HG02973 (cell line): ENCODE data around the gene UNC93A.
"Not testable (repeated sequence)": the region's sequence is repeated elsewhere in the genome, so short reads cannot be mapped to it uniquely, and the experiment has no call there.

Experiments
- ATAC-seq: cut with Tn5 transposase; IDR thresholded peaks from one replicate; pipeline ENCODE4 v1.9.1; 2021; ENCODE audit warnings: moderate library complexity; ENCODE audit not compliant: unreplicated experiment

Gene UNC93A

DNA sequence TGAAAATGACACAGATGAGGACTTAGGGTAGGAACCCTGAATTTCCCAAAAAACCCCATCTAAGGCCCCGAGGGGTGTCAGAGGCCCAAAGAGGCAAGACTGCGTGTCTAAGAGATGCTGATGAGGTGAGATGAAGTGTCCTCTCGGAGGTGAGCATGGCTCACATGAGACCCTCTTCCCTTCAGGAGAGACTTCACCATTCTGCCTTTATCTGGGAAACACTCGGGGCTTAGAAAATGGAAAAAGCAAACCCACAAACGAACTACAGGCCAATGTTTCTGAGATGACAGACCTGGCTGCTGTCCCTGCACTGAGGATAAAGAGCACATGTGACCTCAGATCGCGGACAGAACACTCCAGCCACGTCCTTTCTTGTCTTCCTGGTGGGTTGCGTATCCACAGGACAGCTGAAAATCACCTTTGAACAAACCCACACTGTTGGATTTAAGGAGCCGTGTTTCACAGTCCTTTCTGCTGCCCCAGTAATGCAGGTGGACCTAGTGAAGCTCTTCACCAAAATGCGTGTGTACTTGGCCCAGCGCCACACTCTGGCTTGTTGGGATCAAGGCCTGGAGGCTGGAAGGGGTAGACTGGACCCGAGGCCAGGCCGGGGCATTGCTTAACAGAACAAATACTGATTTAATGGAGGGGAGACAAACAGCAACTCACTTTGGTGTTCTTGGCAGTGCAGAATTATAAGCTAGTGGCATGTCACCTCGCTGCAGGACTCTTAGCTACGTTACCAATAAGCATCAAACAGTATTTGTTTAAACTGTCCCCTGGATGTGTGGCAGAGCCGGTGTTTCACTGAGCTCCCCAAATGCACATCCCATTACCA is 18.5 kb downstream of the UNC93A start:
- ATAC-seq = not testable (repeated sequence)

DNA sequence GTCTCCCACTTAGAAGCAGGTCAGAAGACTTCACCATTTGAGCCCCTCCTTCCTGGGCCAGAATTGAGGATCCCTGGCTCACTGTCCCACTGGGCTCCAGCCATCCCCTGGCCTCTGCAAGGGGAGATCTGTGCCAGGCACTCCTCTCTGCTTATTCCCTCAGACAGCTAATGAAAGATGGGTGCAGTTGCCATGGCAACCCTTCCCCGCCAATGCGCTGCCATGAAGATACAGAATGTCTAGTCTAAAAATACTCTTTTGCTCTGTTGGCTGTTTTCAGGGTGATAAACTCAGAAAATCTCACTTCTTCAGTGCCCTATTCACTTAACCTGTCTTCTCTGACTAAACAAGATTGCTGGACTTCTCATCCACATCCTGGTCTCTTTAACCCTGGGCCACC is 20.2 kb downstream of the UNC93A start:
- no peak for ATAC-seq

DNA sequence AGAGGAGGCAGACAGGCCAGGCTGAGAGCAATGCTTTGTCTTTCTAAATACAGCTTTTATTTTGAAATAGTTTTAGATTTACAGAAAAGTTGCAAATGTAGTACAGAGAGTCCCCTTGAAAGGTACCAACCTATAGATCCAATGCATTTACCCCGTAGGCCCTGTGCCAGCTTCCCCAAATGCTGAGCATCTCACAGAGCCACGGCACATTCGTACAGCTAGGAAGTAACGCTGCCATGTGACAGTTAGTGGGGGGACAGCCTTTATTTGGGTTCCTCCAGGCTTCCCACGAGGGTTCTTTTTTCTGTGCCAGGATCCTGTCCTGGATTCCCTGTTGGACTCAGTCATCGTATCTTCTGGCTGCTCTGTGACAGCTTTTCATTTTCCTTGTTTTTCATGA is 20.6 kb downstream of the UNC93A start:
- ATAC-seq = not testable (repeated sequence)

DNA sequence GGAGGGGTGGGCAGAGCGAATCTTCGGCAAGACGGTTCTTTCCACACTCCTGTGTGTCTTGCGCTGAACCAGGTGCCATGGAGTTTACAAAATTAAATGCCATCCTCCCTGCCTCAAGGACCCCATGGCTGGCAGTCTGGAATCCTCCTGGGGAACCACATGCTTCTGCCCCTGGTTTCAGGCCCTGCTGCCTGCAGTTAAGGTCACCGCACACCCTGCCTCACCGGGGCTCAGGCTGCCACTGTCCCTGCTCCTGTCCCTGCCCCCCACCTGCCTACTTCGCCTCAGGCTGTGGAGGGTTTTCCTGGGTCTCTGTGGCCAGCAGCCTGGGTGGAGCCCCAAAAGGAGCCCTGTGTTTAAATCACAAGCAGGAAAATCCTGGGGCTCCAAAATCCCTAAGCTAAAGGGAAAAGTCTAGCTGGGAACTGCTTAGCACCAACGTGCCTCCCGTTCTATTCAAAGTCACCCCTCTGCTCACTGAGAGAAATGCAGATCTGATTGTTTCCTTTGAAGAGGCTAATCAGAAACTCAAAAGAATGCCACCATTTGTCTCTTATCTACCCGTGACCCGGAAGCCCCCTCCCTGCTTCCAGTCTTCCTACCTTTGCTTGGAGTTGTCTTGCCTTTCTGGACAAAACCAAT is 23.2 kb downstream of the UNC93A start:
- no peak for ATAC-seq

DNA sequence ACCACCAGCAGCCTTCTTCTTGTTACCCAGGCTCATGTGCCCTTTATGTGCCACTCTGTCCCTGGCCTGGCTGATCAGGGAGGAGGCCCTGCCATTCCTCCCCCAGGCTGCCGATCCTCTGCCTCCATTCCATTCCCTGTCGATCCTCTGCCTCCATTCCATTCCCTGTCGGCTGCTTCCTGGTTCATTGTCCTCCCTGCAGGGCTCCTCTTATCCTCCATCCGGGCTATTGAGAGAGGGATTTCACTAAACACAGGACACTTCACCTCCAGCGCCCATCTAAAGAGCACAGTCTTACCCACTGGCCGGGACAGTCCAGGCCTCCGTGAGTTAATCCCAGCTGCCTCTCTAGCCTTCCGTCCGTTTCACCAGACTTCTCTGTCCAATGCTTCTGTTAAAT is 26.1 kb downstream of the UNC93A start:
- no peak for ATAC-seq

DNA sequence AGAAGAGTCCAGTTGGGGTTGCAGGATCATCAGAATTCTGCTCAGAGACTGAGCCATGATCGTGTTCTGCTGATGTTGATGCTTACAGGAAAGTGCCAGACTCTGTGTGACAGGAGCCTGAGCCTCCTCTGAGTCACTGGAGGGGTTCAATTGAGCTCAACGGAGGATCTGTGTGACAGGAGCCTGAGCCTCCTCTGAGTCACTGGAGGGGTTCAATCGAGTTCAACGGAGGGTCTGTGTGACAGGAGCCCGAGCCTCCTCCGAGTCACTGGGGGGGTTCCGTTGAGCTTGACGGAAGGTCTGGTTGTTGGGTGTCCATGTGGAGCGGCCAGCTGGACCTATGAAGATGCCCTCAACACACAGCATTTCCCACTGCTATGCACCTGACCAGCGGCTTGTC is 27.2 kb downstream of the UNC93A start:
- ATAC-seq = not testable (repeated sequence)

DNA sequence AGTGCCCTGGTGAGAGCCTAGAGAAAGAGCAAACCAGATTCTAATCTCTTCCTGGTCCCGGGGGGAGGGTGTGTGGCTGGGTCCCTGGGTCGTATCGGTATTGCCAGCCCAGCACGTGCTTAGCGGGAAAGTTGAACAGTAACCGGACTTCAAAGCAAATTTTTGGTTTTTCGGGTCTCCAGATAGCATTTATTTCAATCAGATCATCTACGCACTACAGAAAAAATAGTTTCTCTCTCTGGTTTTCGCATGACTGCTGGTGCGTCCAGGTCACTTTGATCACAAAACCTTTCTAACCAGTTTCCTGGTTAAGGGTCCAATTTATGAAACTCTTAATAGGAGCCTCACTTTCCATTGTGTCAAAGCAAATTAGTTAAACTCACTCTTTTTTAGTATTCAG is 27.7 kb downstream of the UNC93A start:
- ATAC-seq = not testable (repeated sequence)

DNA sequence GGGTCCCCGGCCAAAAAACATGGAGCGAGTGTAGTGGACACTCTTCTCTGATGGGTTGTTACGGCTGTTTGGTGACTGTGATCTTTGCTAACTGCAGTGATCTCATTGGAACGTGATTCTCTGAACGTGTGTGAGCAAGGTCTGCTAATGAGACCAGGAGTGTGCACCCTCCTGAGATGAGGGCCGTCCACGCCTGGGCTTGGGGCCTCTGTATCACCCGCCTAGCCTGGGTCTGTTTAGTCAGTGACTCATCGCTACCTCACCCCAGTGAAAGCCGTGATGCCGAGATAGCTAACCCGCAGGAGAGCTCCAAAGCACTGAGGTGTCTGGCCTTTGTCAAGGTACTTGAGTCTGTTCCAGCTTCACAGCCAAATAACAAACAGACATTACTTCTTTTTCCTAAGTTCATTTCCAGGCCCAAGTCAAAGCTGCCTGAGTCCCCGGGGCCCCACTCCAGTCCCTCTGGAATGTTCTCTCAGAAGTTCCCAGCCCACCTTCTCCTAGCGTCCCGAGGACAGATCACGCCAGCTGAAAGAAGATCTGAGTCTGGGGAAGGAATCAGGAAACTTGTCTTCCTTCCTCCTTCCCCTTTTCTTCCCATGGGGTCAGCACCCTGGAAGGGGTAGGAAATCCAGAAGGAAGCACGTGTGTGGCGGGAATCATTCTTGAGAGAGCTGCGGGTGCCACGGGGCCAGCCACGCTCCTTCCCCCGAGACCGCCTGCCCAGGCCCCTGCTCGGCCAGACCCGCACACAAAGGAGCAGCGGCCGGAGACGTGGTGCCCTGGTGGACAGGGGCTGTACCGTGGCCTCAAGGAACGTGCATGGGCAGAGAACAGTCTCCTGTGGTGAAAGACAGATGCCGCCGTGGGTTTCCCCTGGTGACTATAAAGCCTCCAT is 29.0 kb downstream of the UNC93A start:
- not testable (repeated sequence) for ATAC-seq

DNA sequence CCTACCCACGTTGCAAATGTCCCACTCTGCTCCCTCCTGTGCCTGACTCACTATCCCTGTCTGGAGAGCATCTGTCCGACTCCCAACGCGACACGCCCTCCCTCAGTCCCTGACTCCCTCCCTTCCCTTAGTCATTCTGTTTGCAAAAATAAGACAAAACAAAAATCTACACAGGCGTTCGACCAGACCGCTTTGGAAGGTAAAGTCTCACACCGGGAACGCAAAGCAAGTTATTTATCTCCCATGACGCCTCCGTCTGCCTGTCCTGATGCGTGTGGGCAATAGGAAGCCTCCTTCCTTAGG is 29.6 kb downstream of the UNC93A start:
- ATAC-seq = not testable (repeated sequence)

DNA sequence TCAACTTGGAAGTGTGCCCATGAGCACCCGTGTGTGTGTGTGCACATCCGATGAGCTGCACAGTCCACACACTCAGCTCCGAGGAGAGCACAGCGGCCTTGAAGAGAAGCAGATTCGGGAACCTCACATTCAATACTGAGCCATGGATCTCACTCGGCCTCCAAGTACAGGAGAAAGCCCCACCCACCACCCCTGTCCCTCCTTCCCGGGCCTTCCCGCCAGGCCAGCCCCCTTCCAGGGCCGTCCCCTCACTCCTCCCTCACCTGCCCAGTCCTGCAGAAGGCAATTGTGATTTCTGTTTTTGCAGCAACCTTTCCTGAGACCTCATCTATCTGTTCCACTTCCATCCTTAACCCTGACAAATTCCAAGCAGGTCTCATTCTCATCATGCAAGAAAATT is 30.1 kb downstream of the UNC93A start:
- ATAC-seq = not testable (repeated sequence)

DNA sequence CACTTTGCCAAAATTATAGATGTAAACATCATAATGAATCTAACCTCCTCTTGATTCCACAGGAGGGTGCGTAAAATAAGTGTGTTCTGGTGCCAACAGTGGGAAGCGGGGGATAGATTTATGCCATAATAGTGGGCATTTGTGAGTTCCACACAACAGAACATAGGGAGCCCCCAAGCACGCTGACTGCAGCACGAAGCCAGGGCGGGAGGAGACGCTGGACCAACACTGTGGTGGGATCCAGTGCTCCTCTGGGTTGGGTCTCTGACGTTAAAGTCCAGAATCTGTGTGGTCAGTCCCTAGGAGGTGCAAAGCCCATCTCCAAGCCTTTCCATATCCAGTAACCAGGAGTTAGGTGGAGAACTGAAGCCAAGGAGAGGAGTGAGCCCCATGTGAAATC is 32.0 kb downstream of the UNC93A start:
- ATAC-seq = no peak

DNA sequence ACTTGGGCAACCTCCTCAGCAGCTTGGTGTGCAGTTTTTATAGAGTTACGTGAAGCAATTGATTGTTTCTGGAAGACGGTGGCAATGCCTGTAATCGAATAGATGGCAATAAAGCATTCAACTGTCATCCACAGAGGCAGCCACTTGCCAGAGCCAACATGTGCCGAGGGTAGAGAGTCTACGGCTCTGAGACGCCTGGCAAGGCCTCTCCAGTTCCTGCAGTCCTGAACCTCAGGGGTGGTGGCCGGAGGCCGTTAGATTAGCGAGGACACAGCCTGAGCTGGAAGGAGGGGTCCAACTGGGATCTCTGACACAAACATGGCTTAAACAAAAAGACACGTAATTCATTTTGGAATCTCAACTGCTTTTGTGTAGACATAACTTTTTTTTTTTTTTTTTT is 33.0 kb downstream of the UNC93A start:
- no peak for ATAC-seq

DNA sequence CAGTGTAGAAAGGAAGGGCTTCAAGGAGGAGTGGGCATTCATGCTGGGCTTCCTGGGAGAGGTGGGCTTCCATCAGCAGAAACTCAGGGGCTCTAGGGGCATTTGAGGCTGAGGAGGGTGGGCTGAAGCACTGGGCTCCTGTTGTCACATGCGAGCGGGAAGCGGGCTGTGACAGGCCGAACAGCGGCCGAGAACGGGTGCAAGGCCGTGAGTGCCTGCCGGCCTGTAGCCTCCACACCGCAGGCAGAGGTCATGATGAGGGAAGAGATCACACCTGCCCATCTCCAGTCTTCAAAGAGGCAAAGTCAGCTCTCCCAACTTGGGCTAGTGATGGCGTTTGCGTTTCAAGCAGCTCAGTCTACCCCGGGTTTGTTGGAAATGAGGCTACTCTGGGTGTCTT is 34.7 kb downstream of the UNC93A start:
- ATAC-seq = no peak

DNA sequence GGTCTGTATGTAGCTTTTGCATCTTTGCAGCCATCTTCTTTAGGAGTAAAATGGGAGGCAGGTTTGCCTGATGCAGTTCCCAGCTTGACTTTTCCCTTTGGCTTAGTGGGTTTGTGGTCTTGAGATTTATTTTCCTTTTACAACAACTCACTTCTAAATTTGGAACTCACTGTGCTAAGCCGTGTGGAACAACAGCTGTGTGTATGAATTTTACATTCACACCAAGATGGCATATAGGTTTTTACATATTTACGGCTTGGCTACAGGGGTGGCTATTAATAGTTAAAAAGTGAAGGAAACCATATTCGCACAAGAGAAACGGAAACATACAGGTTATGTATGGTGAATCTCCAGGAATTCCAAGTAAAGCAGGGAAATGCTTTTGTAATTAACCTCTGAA is 36.3 kb downstream of the UNC93A start:
- ATAC-seq = no peak

DNA sequence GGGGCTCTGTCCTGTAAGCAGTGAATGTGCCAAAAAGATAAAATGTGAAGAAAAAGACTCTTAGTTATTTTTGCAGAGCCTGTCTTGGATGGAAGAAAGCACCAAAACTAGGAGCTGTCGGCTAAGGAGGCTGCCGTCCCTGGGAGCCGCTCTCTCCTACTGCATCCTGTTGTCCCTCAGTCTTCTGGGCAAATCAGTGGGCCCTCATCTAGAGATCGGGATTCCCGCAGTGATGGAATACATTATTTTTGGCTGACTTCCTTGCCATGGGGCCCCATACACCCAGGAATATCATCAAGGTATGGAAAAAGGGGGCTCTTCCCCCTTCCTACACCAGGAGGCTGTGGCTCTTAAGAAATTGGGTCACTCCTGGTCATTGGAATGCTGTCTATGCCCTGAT is 37.0 kb downstream of the UNC93A start:
- ATAC-seq = no peak

DNA sequence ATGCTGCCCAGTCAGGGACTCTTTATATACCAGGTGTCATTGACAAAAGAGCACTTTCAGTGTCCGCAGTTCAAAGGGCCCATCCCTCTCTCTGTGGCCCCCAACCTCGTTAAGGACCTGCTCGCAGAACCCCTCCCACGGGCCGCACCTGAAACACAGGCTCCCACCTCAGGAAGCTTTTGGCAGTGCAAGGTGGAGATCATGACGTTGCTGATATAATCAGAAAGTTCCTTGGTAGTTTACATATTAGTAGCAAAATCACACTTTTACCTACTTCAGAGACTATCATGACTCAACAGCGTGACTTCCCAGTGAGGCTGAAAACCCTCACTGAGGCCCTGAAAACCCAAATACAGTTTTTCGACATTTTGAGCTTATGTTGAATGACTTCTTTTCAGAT is 37.9 kb downstream of the UNC93A start:
- no peak for ATAC-seq

DNA sequence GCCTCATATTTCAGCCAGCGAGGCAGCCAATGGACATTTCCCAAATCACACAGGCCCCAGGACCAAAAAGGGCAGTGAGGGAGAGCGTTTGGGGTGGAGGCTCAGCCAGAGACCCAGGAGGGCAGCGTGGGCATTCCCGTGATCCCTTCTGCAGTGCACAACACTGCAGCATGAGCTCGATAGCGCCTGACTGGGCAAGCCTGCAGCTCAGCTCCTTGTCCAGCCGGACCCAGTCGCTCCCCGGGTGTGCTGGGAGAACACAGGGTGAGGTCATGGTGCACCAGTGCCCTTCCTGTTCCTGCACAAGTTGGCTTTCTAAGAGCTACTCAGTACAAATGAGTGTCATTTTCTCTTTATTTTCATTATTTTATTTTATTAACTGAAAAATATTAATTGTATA is 39.6 kb downstream of the UNC93A start:
- no peak for ATAC-seq

DNA sequence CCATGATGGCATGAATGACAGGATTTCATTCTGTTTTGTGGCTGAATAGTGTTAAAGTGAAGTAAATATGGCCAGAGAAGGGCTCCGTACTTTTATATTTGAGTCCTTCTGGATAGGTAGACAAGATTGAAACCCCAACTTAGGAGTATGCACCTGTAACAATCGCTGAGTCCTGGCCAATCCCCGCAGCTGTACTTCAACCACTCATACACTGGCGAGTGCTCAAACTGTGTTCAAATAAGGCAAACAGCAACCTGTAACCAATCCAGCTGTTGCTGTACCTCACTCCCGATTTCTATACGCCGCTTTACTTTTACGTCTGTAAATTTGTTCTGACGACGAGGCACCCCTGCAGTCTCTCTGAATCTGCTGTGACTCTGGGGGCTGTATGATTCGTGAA is 40.5 kb downstream of the UNC93A start:
- ATAC-seq = no peak

DNA sequence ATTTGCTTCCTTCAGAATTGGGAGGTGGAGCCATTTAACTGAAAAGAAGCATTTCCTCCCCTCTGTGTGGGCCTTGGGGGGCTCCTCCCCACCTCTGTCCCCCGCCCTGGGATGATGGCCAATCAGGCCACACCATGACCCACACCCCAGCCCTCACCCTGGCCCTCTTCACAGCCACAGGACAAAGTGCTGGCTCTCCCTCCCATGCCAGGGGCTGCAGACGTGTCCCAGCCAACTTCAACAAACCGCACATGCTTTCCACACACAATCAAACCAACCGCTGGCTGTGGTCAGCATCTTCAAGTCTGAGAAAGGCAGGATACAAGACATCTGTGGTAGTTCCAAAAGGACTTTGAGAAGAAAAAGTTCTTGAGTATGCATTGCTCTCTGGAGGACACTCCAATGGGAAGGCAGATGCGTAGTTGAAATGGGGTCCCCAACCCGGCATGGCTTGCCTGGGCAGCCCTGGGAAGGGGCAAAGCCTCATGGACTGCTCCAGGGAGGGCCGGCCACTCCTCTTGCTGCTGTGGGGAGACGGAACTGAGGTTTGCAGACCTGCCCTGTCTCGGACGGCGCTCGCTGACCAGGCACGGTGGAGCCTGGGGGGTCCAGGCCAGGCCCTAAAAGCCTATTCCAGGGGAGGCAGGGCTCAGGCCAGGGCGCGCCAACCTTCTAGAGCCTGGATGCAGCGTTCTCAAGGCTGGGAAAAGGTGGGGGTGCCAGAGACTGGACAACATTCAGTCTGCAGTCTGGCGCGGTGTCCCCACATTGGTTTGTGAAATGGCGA is 45.9 kb downstream of the UNC93A start:
- ATAC-seq = no peak

DNA sequence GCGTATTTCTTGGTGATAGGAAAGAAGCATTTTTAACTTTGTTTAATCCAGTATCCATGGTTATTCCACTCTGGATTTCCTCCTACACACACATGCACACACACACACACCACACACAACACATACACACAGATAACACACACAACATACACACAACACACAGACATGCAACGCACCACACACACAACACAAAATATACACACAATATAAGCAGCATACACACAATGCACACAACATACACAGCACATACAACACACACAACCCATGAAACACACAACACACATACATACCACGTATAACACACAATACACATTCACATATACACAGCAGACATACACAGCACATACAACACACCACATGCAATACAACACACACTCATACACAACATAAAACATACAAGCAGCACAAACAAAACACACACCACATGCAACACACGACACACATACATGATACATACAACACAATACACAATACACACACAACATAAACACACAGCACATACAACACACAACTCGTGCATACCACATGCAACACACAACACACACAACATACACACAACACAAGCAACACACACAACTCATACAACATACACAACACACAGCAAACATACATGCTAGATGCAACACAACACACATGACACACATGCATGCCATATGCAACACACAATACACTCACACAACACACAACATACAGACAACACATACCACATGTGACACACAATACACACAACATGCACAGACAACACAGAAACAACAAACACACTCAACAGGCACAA is 46.7 kb downstream of the UNC93A start:
- no peak for ATAC-seq
